NCI-H2081 treated with DMSO at 0.1 percent for 48 hours (cell line): Measurements from ENCODE around the gene GMDS.

Source experiments
- DNase-seq: peaks from one replicate; lab custom pipeline; 2025; lab: John Stamatoyannopoulos, UW

Gene GMDS

DNA sequence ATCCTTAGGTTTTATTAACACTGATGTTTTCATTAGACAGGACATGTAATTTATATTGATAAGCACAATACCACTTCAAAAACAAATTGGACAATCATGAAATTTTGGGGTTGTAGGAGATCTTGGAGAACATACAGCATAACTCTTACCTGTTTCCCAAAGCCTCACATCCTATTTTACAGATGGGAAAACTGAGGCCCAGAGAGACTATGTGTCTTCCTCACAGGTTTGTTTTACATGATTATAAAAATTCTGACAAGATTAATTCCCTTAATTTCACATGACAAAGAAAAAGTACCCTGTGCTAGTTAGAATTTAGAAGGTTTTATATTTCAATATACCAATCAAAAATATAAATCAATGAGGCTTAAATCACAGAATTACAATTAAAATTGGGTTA lies 145.5 kb downstream of the GMDS start:
- DNase-seq: no peak

DNA sequence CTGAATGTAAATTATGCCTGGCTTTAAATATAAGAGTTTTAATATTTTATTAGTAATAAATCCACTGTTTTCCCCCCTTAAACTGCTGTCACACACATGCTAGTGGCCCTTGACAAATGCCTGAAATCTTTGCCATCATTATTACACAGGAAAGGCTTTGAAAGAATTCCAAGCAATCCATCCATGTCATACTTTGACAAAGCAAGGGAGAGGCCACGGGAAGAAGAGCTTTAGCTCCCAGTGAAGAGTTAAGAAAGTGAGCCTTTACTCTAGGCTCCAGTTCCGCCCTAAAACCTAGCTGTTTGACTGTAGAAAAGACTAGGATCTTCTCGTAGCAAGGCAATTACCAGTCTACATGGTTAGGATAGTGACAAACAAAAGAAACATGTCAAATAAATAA lies 147.9 kb downstream of the GMDS start:
- no peak for DNase-seq

DNA sequence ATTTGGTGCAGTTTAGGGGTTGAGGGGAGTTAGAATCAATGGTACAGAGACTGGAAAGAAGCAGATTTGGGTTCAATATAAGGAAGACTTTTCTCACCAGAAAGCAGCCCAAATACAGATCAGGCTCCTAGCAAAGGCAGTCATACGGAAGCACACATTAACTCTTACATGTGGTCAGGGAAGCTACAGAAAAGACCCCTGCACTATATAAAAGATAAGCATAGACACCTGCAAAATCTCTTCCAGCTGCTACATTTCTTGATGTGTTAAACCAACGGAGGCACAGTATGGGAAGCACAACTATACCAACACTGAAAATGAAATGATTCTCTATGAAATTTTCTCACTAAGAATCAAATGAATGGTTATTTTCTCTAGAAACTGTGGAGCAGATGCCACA lies 150.8 kb downstream of the GMDS start:
- no peak for DNase-seq

DNA sequence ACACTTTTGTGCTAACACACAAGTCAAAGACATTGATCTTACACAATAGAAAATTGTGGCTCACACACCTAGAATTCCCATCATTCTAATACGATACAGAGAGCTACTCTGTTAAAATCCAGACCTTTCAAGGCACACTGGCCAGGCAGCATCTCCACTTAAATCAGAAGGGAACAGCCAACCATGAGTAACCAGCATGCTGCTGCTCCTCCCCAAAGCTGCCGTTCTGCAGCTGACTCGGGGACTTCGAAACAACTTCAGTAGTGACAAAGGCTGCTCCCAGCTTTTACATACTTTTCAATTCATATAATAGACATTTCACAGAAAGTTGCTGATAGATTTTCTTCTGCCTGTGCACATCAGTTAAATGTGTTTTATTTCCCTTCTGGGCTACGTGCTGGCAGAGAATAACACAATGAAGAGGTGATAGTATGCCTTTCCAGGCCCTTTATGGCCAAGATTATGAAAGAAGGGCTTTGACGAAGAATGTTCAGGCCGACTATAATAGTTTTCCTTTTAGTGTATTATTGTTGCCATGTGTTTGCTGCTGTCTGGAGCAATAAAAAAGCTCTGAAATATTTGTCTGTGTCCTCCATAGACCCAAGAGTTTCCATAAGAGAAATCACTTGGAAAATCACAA lies 159.0 kb downstream of the GMDS start:
- DNase-seq: no peak

DNA sequence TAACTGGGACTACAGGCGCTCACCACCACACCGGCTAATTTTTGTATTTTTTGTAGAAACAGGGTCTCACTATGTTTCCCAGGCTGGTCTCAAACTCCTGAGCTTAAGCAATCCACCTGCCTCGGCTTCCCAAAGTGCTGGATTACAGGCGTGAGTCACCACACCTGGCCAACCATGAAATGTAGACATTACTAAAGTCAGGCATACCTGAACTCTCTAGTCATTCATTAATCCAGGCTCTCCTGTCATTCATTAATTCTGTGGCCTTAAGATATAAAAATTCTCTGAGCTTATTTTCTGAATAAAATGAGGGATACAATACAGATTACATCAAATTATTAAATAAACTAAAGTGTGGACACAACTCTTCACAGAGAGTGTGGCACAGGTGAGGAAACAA lies 159.7 kb downstream of the GMDS start:
- DNase-seq: no peak

DNA sequence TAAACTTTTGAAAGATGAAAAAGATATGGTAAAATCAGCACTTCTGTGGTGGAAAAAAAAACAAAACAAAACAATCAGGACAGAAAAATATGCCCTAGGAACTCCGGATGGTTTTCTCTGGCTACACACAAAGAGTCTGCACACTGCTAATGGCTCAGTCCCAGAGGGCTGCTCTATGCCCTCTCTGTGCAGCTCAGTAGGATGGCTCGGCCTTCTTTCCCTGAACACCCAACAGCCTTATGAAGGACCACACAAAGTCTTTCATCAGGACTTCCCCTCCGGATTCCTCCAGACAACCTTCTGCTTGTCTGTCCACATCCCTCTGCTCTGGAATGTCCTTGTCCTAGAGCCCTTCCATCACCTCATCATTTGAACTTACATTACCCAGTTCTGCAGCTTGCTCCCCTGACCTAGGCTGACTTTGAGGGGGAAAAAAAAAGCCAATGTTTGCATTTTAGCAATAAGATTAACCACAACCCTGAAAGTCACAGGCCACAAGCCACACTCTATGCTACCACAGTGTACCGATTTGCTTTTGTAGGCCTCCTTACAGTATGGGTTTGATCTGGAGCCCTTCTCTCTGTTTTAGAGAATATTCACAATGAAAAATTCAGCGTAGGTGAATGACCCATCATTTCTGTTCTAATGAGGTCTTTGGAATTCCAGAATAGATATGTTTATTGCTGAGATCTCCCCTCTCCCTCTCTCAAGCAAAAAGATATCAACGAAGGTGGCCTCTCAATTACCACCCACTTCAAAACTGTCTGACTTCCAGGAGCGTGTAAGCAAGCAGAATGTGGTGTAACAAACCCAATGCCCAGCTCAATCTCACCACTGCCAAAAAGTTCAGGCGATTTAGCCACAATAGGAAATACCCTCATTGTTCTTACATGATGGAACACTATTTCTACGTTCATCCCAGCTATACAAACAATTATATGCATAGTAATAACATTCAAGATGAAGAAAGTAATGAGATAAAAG lies 164.0 kb downstream of the GMDS start:
- DNase-seq: no peak

DNA sequence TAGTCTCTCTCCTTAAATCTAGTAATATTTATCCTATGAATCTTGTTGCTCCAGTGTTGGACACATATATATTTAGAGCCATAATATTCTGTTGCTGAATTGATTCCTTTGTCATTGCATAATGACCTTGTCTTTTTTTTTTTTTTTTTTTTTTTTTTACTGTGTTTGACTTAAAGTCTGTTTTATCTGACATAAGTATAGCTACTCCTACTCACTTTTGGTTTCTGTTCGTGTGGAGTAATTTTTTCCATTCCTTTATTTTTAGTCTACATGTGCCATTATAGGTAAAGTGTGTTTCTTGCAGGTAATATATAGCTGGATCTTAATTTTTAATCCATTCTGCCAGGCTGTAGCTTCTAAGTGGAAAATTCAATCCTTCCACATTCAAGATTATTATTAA lies 166.5 kb downstream of the GMDS start:
- no peak for DNase-seq

DNA sequence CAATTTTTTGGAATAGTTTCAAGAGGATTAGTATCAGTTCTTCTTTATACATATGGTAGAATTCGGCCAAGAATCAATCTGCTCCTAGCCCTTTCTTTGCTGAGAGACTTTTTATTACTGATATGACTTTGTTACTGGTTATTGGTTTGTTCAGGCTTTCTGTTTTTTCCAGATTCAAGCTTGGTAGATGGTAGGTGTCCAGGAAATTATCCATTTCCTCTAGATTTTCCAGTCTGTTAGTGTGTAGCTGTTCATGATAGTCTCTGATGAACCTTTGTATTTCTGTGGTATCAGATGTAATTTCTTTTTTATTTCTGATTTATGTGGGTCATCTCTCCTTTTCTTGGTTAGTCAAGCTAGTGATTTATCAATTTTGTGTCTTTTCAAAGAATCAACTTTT lies 167.6 kb downstream of the GMDS start:
- DNase-seq: no peak

DNA sequence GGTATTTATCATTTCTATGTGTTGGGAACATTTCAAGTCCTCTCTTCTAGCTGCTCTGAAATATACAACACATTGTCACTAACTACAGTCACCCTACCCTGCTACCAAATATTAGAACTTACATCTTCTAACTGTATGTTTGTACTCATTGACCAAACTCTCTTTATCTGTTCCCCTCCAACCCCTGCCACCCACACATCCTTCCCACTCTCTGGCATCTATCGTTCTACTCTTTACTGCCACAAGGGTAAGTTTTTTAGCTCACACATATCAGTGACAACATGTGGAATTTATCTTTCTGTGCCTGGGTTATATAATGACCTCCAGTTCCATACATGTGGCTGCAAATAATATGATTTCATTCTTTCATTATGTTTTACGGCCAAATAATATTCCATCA lies 171.9 kb downstream of the GMDS start:
- DNase-seq: no peak

DNA sequence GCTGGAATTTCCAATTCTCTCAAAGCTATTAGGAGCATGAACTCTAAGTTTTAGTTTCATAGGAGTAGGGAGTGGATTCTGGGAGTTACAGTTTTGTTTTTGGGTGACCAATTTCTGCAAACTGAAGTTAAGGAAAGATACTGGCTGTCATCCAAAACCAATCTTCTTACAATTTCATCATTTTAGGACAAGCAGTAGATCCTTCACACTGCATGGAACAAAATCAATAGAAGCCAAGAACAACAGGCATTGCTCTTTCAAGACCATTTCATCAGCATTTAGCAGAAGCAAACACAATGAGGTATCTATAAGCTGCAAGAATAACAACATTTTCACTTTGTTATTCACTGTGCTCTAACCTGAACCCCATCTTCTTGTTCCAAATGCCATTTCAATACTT lies 173.0 kb downstream of the GMDS start:
- DNase-seq: no peak

DNA sequence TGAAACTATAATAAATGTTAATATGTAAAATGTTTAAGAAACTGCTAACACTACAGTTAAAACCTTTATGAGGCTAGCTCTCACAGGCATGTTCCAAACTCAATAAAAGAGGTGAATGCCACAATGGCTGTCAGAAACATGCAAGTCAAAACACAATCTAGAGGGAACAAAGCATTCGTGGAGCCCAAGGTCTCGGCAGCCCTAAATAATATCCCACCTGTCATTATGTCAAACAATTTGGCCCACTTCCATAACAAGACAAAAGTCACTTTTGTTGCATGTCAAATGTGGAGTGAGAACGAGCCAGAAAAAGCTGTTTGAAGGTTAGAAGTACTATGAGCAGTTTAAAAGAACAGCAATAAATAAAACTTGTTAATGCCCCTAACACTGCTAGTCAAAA lies 181.9 kb downstream of the GMDS start:
- peak; percentile 18 for DNase-seq

DNA sequence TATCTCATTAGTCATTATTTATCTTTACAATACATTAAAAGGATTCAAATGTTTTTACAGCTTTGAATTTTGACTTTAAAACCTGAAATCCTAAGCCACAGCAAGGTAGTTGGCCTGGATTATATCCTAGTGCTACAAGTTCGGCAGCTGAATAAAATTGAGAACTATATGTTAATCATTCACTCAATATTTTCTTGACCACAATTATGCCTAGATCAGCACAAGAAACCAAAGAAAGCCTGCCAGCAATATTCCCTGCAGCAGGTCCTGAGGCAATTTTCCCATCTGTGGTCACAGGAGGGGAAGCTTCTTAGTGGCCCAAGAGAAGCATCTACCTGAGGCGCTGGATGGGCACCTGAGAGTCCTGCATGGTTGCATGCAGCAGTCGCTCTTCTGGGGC lies 183.5 kb downstream of the GMDS start:
- DNase-seq: no peak

DNA sequence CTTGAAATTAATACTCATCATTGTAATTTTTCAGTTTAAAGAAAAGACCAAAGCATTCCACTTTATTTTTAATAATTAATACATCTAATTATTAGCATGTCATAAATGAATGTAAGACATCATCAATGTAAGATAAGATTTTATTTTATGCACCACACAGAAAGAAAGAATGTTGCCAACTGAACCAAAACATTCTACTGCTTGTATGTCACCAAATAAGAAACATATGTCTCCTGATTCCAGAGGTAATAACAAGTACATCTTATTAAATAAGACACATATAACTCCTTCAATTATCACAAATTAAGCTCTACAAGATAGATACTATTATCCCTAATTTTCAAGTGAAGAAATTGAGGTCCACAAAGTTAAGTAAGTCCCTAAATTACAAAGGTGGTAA lies 189.5 kb downstream of the GMDS start:
- DNase-seq: no peak

DNA sequence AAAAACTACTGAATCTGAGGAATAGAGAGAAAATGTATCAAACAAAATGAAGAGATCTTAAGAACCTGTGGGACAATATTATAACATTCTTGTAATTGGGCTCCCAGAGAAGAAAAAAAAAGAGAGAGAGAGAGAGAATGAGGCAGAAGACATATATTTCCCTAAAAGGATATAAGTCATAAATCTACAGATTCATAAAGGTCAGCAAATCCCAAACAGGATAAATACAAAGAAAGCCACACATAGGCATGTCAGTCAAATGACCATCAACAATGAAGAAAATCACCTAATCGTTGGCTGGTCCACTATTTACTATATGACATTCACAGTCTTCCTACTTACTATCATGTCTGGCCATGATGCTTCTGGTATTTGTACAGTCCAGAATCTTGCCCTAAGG lies 190.3 kb downstream of the GMDS start:
- no peak for DNase-seq

DNA sequence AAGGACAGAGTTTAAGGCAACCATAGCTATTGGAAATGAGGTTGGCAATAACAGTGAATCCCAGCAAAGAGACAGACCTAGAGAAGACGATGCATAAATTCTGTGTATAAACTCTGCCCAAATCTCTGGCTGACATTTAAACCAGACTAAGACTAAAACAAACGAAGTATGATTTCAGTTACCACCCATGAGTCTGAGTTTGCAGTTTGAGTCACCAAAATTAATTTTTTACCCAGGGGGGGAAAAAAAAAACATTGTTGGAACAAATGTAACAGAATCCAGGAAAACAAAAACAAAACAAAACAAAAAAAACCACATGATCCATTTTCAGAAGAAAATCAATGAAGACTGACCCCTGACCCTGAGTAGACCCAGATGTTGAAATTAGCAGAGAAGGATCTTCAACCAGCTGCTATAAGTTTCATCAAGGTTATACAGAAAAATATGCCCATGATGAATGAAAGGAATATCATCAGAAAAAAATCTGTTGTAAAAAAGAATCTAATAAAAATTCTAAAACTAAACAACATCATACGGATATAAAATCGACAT lies 190.8 kb downstream of the GMDS start:
- no peak for DNase-seq

DNA sequence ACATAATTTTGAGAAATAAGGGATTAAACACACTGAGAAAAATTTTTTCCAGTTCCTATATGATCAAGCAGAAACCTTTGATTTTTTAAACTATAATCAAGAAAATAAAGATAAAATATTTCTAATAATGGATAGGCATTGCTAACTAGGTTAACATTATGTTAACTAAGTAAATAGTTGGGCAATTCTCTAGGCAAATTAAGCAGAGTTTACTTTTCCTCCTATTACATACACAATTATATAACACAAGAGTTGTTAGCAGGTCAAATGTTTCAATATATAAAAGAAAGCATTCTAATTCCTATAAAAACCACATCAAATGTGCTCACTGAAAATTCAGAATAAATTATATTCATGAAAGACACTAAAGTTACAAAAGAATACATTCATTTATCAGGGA lies 191.7 kb downstream of the GMDS start:
- DNase-seq: no peak

DNA sequence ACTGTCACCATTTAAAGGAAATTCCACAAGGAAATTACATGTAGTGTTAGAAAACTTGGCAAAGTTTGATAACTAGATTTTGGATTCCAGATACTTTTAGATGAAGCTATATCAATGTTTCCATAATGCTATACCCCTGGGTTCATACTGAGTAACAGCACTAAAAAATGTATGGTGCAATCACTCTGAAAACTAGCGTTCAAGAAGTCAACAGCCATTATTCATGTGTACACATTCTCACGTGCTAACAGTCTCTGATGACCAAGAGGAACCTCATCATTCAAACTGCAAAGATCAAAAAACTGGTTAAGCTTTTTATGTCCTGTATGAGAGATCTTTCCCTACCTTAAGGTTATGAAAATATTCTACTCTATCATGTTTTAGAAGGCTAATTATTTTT lies 197.6 kb downstream of the GMDS start:
- no peak for DNase-seq

DNA sequence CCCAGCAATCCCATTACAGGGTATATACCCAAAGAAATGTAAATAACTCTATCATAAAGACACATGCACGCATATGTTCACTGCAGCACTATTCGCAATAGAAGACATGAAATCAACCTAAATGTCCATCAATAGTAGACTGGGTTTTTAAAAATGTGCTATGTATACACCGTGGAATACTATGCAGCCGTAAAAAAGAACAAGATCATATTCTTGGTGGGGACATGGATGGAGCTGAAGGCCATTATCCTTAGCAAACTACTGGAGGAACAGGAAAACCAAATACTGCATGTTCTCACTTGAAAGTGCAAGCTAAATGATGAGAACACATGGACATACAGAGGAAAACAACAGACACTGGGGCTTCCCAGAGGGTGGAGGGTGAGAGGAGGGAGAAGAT lies 201.2 kb downstream of the GMDS start:
- DNase-seq: no peak

DNA sequence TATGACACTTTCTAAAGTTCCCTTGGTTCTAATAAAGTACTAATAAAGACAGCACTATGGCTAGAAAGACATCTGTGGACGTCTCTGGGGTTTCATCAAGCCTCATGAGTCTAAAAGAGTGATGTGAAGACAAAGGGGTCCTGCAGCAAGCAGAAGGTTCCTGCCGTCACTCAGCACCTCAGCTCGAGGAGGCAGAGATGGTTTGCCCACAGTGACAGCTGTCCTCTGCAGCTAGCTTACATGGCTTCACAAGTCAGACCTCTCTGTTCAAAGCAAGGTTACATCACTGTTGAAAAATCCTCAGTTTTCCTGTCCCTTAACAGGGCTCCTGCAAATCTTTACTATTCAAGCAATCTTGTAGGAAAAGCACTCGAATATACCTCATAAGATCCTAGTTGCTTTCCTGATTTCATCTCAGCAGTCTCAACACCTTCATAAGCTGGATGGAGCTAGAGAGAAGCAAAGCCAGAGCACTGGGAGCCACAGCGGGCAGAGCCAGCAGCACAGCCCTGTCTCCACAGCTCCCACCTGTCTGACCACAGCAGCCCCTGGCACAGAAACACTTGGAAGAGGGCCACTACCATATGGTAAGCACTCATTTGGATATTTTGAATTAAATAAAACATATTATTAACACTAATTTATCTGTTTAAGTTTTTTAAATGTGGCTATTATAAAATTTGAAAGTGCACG lies 202.3 kb downstream of the GMDS start:
- DNase-seq: no peak

DNA sequence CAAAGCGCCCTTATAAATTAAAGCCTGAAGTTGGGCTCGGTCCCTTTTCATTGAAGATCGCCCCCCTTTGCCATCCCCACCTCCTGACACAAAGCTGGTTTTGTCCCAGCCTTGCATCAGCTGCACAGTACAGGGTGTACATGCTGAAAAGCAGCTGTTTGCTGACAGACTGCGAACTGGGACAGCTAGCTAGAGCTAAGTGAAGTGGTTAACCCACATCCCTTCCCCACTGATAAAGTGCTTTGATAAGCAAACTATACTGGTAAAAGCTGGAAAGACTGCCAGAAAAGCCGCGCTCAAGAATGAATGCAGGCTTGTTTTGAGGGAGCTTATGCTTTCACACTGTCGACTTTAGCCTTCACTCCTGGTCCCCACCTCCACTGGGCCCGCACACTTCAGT lies 207.3 kb downstream of the GMDS start:
- no peak for DNase-seq

DNA sequence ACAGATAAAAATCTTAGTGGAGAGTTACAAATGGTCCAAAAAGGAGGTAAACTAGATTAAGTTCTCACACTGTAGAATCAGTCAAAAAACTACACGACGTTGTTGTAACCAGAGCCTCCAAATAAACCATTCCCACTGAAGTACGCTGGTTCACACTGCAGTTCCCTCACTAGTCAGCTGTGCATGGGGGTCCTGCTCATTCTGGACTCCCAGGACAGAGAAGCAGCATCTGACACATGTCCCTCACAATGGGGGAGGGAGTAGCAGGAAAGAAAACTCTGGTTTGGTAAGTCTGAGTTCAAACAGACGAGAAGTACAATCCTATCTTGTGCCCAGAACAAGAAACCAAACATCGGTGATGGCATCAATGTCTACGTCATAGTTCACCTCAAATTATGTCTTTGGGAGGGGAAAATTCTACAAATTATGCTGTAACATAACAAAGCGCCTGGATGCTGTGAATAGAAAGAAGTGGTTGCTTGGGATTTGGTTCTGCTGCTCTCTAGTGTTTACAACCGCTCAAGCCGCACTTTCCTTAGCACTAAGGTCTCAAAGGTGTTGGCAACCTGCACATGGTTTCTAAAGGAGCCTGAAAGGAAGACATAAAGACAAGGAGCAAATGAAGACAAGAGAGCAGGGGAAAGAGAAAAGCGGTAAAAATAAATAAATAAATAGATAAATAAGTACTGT lies 208.0 kb downstream of the GMDS start:
- DNase-seq: no peak

DNA sequence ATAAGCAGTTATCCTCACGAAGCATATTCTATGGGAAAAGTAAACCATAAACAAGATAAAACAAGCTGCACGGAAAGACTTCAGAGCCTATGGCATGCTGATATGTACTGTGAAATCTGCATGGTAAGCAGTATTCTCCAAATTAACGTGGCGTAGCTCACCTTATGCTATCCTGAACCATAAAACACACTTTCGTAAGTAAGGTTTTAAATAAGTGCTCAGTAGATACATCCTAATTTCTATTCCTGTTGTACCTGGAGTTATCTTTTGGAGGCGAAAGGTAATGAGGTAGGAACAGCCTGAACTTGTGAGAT lies 208.7 kb downstream of the GMDS start:
- DNase-seq: no peak
